Mesothelial cell of epicardium (in vitro differentiated cells): ENCODE data around the gene CCDC175. TPM values are rescaled to one million over a fixed set of nuclear protein-coding genes. Genes with fewer than 3 reads are reported as not detected.
A peak's percentile ranks its signal among the peaks of the same experiment; 100 is the strongest.

Source experiments
- DNase-seq, 2 experiments: peaks; one replicate each; pipeline ENCODE4 v3.0.0; 2021; ENCODE audit warnings: low spot score in 2 of 2; ENCODE audit not compliant: unreplicated experiment in 2 of 2
- H3K27ac Mint-ChIP-seq: 2 replicates; pipeline ENCODE4 v1.8.0; 2021; ENCODE audit warnings: mixed read lengths
- H3K27me3 Mint-ChIP-seq: 2 replicates; pipeline ENCODE4 v1.8.0; 2021; ENCODE audit warnings: low read depth, mixed read lengths
- H3K36me3 Mint-ChIP-seq: 2 replicates; pipeline ENCODE4 v1.8.0; 2021; ENCODE audit warnings: mixed read lengths
- H3K4me1 Mint-ChIP-seq: 2 replicates; pipeline ENCODE4 v1.8.0; 2021; ENCODE audit warnings: mixed read lengths
- H3K4me3 Mint-ChIP-seq: 2 replicates; pipeline ENCODE4 v1.8.0; 2021; ENCODE audit warnings: mild to moderate bottlenecking, moderate library complexity, mixed read lengths
- H3K9me3 Mint-ChIP-seq: 2 replicates; pipeline ENCODE4 v1.8.0; 2021; ENCODE audit warnings: mixed read lengths
- total RNA-seq: library from RNA; stranded (reverse); gene quantifications from 3 replicates; pipeline ENCODE4 v1.2.1, GENCODE V29; 2021
- TF ChIP-seq, protein P1 (sequence below): fragments of 200-600 bp; sonication (generic); IDR thresholded peaks from one replicate; pipeline ENCODE4 v1.5.0; 2021; ENCODE audit warnings: antibody characterized with exemption; ENCODE audit not compliant: unreplicated experiment

CCDC175 gene
- total RNA-seq, 1 donor from 2014 or later, result 0.16 TPM

DNA sequence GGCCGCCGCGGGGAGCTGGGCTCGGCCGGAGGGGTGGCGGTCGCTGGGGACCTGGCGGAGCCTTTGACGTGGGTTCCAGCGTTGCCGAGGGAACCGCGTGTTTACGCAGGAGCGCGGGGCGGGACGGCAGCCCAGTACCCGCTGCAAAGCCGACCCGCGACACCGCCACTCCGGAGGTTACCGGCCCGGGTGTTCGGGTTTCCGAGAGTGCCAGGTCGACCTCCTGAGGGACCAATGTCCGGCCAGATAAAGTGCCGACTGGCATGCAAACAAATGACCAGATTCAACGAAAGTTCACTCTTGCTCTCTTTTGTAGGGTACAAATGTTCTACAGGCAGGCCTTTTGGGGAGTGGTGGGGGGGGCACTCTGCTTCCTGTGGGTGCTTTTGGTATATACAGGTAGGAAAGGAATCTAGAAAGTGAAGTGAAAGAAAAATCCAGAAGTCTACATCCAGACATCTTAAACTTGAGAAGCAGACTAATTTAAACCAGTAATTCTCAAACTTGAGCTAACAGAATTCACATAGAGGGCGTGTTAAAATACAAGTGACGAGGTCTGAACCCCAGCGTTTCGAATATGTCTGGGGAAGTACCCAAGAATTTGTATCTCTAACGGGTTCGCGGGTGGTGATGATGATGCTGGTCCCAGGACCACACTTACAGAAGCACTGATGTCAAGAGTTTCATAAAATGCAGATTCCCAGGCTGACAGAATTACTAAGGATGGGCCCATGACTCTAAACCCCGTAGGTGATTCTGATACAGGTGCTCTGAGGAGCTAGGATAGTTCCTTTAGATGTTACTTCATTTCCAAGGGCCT, 111.1 kb downstream of the CCDC175 start, which contains the start of gene GPR135:
Gene GPR135 (minus strand): TSS at position 65 of the 820 bp plus-strand sequence. CDS start 154 bp downstream, outside the sequence.
- Mint-ChIP-seq H3K27me3 (peaks cover 25% of the 10 kb centered on the region), H3K9me3 (no peaks in the 10 kb centered on the region), H3K27ac (no peak within 1 kb of the TSS), H3K4me3 (peak within 1 kb of the TSS; percentile 74), H3K36me3 (peaks cover 6% of the 10 kb centered on the region), H3K4me1 (peaks cover 6% of the 10 kb centered on the region)
- no peak for DNase-seq
- TF ChIP-seq, protein P1, sequence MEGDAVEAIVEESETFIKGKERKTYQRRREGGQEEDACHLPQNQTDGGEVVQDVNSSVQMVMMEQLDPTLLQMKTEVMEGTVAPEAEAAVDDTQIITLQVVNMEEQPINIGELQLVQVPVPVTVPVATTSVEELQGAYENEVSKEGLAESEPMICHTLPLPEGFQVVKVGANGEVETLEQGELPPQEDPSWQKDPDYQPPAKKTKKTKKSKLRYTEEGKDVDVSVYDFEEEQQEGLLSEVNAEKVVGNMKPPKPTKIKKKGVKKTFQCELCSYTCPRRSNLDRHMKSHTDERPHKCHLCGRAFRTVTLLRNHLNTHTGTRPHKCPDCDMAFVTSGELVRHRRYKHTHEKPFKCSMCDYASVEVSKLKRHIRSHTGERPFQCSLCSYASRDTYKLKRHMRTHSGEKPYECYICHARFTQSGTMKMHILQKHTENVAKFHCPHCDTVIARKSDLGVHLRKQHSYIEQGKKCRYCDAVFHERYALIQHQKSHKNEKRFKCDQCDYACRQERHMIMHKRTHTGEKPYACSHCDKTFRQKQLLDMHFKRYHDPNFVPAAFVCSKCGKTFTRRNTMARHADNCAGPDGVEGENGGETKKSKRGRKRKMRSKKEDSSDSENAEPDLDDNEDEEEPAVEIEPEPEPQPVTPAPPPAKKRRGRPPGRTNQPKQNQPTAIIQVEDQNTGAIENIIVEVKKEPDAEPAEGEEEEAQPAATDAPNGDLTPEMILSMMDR, result no peak

GRCh38 chr14:59464486-59465315, 111.9 kb downstream of the CCDC175 start:
- H3K4me3 Mint-ChIP-seq, result peak overlapping the region; percentile 74
- no peak overlapping the region for H3K27ac Mint-ChIP-seq
- H3K36me3 Mint-ChIP-seq, result peaks cover 7% of the 10 kb centered on the region
- H3K27me3 Mint-ChIP-seq, result peaks cover 25% of the 10 kb centered on the region
- TF ChIP-seq, protein P1, result no peak
- H3K9me3 Mint-ChIP-seq, result no peaks in the 10 kb centered on the region
- peak; percentile 57 to 75 for DNase-seq
- H3K4me1 Mint-ChIP-seq, result peaks cover 6% of the 10 kb centered on the region

- no peak overlapping the region for H3K27ac Mint-ChIP-seq
- peaks cover 7% of the 10 kb centered on the region for H3K36me3 Mint-ChIP-seq
- peak overlapping the region; percentile 74 for H3K4me3 Mint-ChIP-seq
- no peak for DNase-seq
- H3K27me3 Mint-ChIP-seq, result peaks cover 25% of the 10 kb centered on the region
- TF ChIP-seq, protein P1, result no peak
- H3K4me1 Mint-ChIP-seq, result peaks cover 6% of the 10 kb centered on the region
- H3K9me3 Mint-ChIP-seq, result no peaks in the 10 kb centered on the region
These were observed 112.7 kb downstream of the CCDC175 start for GRCh38 chr14:59463787-59464485.

- H3K27me3 Mint-ChIP-seq, result peaks cover 25% of the 10 kb centered on the region
- H3K9me3 Mint-ChIP-seq, result peaks cover 9% of the 10 kb centered on the region
- H3K4me1 Mint-ChIP-seq, result peaks cover 6% of the 10 kb centered on the region
- no peak overlapping the region for H3K4me3 Mint-ChIP-seq
- H3K27ac Mint-ChIP-seq, result no peak overlapping the region
- TF ChIP-seq, protein P1, result no peak
- peaks cover 20% of the 10 kb centered on the region for H3K36me3 Mint-ChIP-seq
- DNase-seq, result no peak
These were observed 114.7 kb downstream of the CCDC175 start for GRCh38 chr14:59461891-59462290.

- TF ChIP-seq, protein P1, result no peak
- Mint-ChIP-seq H3K27me3 (peaks cover 21% of the 10 kb centered on the region), H3K9me3 (peaks cover 11% of the 10 kb centered on the region), H3K27ac (no peak overlapping the region), H3K4me1 (peaks cover 4% of the 10 kb centered on the region), H3K36me3 (peaks cover 29% of the 10 kb centered on the region), H3K4me3 (no peak overlapping the region)
- DNase-seq, result no peak
These were observed 116.2 kb downstream of the CCDC175 start for GRCh38 chr14:59460378-59460777.
